ENCODE data around the gene MTHFD2L.
"Not testable (repeated sequence)": the region's sequence is repeated elsewhere in the genome, so short reads cannot be mapped to it uniquely, and the experiment has no call there.

MTHFD2L gene

GRCh38 chr4:74205559-74205958 is 47.6 kb downstream of the MTHFD2L start:
- Histone ChIP-seq H2AFZ (ENCODE audit: low read depth, low read length) (no peak overlapping the region), H3K27me3 (ENCODE audit: insufficient read depth, low read length, poor library complexity) (no peaks in the 10 kb centered on the region), H3K36me3 (ENCODE audit: insufficient read depth, low read length) (peaks cover 3% of the 10 kb centered on the region; the same call in 1 of the 2 replicates), H3K27ac (ENCODE audit: low read length) (no peak overlapping the region), H3K9ac (ENCODE audit: low read depth, low read length) (no peak overlapping the region), H3K4me3 (ENCODE audit: low read depth in 1 of 2, low read length in 2 of 2) (no peak overlapping the region), H3K4me1 (ENCODE audit: insufficient read depth, low read length) (no peaks in the 10 kb centered on the region), H3K9me3 (ENCODE audit: insufficient read depth, low read length, severe bottlenecking) (no peaks in the 10 kb centered on the region), H3K79me2 (ENCODE audit: insufficient read depth, low read length) (no peaks in the 10 kb centered on the region), H4K20me1 (ENCODE audit: insufficient read depth, low read length) (no peaks in the 10 kb centered on the region), H3K4me2 (ENCODE audit: insufficient read depth, low read length) (no peak overlapping the region)
- TF ChIP-seq EZH2 (IDR thresholded peaks at IDR 0.05; ENCODE audit: borderline replicate concordance, low read depth, low read length, severe bottlenecking) (no peak), CTCF (IDR thresholded peaks at IDR 0.05; ENCODE audit: borderline replicate concordance, extremely low read depth, low read length, poor library complexity, severe bottlenecking) (no peak)
- no peak for ATAC-seq (ENCODE audit: insufficient read depth, low read depth)
- DNase-seq = no peak

- Histone ChIP-seq H3K9ac (ENCODE audit: low read depth, low read length) (no peak overlapping the region), H2AFZ (ENCODE audit: low read depth, low read length) (no peak overlapping the region), H3K79me2 (ENCODE audit: insufficient read depth, low read length) (no peaks in the 10 kb centered on the region), H3K27me3 (ENCODE audit: insufficient read depth, low read length, poor library complexity) (no peaks in the 10 kb centered on the region), H3K4me1 (ENCODE audit: insufficient read depth, low read length) (no peaks in the 10 kb centered on the region), H4K20me1 (ENCODE audit: insufficient read depth, low read length) (no peaks in the 10 kb centered on the region), H3K9me3 (ENCODE audit: insufficient read depth, low read length, severe bottlenecking) (no peaks in the 10 kb centered on the region), H3K4me2 (ENCODE audit: insufficient read depth, low read length) (no peak overlapping the region), H3K36me3 (ENCODE audit: insufficient read depth, low read length) (peaks cover 3% of the 10 kb centered on the region; the same call in 1 of the 2 replicates), H3K27ac (ENCODE audit: low read length) (no peak overlapping the region), H3K4me3 (ENCODE audit: low read depth in 1 of 2, low read length in 2 of 2) (no peak overlapping the region)
- TF ChIP-seq CTCF (IDR thresholded peaks at IDR 0.05; ENCODE audit: borderline replicate concordance, extremely low read depth, low read length, poor library complexity, severe bottlenecking) (no peak), EZH2 (IDR thresholded peaks at IDR 0.05; ENCODE audit: borderline replicate concordance, low read depth, low read length, severe bottlenecking) (no peak)
- DNase-seq (no peak), ATAC-seq (ENCODE audit: insufficient read depth, low read depth) (no peak)
These were observed 48.3 kb downstream of the MTHFD2L start for GRCh38 chr4:74206088-74206825.

- not testable (repeated sequence) for H3K4me1 ChIP-seq (ENCODE audit: insufficient read depth, low read length); H3K9ac ChIP-seq (ENCODE audit: low read depth, low read length); H3K9me3 ChIP-seq (ENCODE audit: insufficient read depth, low read length, severe bottlenecking); H3K4me3 ChIP-seq (ENCODE audit: low read depth in 1 of 2, low read length in 2 of 2); H3K27me3 ChIP-seq (ENCODE audit: insufficient read depth, low read length, poor library complexity); H4K20me1 ChIP-seq (ENCODE audit: insufficient read depth, low read length); H3K79me2 ChIP-seq (ENCODE audit: insufficient read depth, low read length); H3K4me2 ChIP-seq (ENCODE audit: insufficient read depth, low read length); H3K36me3 ChIP-seq (ENCODE audit: insufficient read depth, low read length)
- peak overlapping the region; percentile 68 for H2AFZ ChIP-seq (ENCODE audit: low read depth, low read length)
- peak overlapping the region; percentile 35; the same call in 1 of the 2 replicates for H3K27ac ChIP-seq (ENCODE audit: low read length)
- DNase-seq (peak; percentile 17), ATAC-seq (ENCODE audit: insufficient read depth, low read depth) (0 out of 3 replicates have a peak, but pooled peaks have one; percentile 40)
These were observed 56.7 kb downstream of the MTHFD2L start for GRCh38 chr4:74214457-74215159.

- H4K20me1 ChIP-seq (ENCODE audit: insufficient read depth, low read length); H3K36me3 ChIP-seq (ENCODE audit: insufficient read depth, low read length); H3K4me1 ChIP-seq (ENCODE audit: insufficient read depth, low read length); DNase-seq; H3K79me2 ChIP-seq (ENCODE audit: insufficient read depth, low read length); H3K9ac ChIP-seq (ENCODE audit: low read depth, low read length); ATAC-seq (ENCODE audit: insufficient read depth, low read depth); H3K9me3 ChIP-seq (ENCODE audit: insufficient read depth, low read length, severe bottlenecking); H3K27me3 ChIP-seq (ENCODE audit: insufficient read depth, low read length, poor library complexity); H3K4me3 ChIP-seq (ENCODE audit: low read depth in 1 of 2, low read length in 2 of 2); H3K4me2 ChIP-seq (ENCODE audit: insufficient read depth, low read length): not testable (repeated sequence)
- H2AFZ ChIP-seq (ENCODE audit: low read depth, low read length) = peak overlapping the region; percentile 68
- peak overlapping the region; percentile 35; the same call in 1 of the 2 replicates for H3K27ac ChIP-seq (ENCODE audit: low read length)
These were observed 57.3 kb downstream of the MTHFD2L start for GRCh38 chr4:74215236-74215635.
